Left ventricle myocardium inferior (tissue), 1 donor: ENCODE measurements around the gene TTLL10. TPM values are rescaled to one million over a fixed set of nuclear protein-coding genes. Genes with fewer than 3 reads are reported as not detected.
A peak's percentile ranks its signal among the peaks of the same experiment; 100 is the strongest.

ENCODE experiments used
- DNase-seq: peaks from one replicate; pipeline ENCODE4 v3.0.0-alpha.2; 2020
- H3K27ac ChIP-seq: fragments of 200-600 bp; replicated peaks from 2 replicates; pipeline ENCODE4 v1.8.0; 2021
- H3K27me3 ChIP-seq: fragments of 200-600 bp; 2 replicates; pipeline ENCODE4 v1.8.0; 2021; ENCODE audit warnings: low read depth
- H3K36me3 ChIP-seq: fragments of 200-600 bp; 2 replicates; pipeline ENCODE4 v1.8.0; 2021
- H3K4me1 ChIP-seq: fragments of 200-600 bp; 2 replicates; pipeline ENCODE4 v1.8.0; 2021
- H3K4me3 ChIP-seq: fragments of 200-600 bp; 2 replicates; pipeline ENCODE4 v1.8.0; 2021; ENCODE audit warnings: mild to moderate bottlenecking, moderate library complexity
- H3K9me3 ChIP-seq: fragments of 200-600 bp; replicated peaks from 2 replicates; pipeline ENCODE4 v1.8.0; 2021
- intact Hi-C: fragments of 100-400 bp; cut with micrococcal nuclease; formaldehyde crosslinking; loops from one replicate; pipeline ENCODE4 v1.11.0; 2022
- total RNA-seq: library from RNA; stranded (reverse); fragmentation: NEBNext Ultra II Directional; extraction: Animal tissue kit (Norgen Biotek cat#: 25700); gene quantifications from one replicate; pipeline ENCODE4 v1.2.1, GENCODE V29; 2021
- TF ChIP-seq, protein P1 (sequence below): fragments of 200-600 bp; IDR thresholded peaks from 2 replicates; pipeline ENCODE4 v1.8.0; 2021; ENCODE audit warnings: antibody characterized with exemption, mild to moderate bottlenecking, borderline replicate concordance
- donor health status: DM: no; HTN: yes; CAD: no; lungs with severe emphysema.

Gene TTLL10
- total RNA-seq, 1 donor from 2014 or later, result not detected

DNA sequence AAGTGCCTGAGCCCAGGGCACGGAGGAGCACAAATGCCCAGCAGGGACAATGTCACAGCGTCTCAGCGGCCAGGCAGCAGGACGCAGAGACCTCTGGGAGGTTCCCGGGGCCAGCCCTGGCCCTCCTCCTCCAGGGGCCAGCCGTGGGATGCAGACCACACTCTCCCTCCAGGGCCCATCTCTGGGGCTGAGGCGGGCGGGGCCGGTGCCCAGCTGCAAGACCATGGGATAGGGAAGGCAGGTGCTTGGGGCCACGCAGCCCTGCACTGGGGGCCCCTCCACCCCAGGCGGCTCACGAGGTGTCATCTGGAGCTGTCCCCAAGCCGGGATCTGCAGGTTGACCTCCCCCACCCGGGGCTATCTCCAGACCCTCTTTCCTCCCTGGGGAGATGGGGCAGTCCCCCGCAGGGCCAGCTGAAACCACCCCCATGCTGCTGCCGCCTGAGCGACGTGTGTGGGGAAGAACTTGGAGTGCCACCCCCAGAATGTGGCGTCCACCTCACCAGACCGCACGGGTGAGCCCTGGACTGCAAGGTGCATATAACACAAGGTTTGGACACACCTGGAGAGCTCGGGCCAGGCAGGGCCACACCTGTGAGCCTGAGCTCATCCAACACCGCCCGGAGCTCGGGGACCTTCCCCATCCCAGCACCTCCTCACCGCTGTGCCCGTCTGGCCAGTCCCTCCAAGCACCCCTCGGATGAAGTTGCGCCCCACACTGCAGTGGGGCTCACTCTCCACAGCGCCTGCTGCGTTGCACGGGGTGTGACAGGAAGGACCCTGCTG lies 4.1 kb upstream of the TTLL10 start:
- H3K9me3 ChIP-seq, result no peaks in the 10 kb centered on the region
- peak; percentile 6 for DNase-seq
- H3K27ac ChIP-seq, result no peak overlapping the region
- TF ChIP-seq, protein P1, sequence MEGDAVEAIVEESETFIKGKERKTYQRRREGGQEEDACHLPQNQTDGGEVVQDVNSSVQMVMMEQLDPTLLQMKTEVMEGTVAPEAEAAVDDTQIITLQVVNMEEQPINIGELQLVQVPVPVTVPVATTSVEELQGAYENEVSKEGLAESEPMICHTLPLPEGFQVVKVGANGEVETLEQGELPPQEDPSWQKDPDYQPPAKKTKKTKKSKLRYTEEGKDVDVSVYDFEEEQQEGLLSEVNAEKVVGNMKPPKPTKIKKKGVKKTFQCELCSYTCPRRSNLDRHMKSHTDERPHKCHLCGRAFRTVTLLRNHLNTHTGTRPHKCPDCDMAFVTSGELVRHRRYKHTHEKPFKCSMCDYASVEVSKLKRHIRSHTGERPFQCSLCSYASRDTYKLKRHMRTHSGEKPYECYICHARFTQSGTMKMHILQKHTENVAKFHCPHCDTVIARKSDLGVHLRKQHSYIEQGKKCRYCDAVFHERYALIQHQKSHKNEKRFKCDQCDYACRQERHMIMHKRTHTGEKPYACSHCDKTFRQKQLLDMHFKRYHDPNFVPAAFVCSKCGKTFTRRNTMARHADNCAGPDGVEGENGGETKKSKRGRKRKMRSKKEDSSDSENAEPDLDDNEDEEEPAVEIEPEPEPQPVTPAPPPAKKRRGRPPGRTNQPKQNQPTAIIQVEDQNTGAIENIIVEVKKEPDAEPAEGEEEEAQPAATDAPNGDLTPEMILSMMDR, result no peak
- no peaks in the 10 kb centered on the region for H3K36me3 ChIP-seq
- intact Hi-C loops, result no loop called here
- H3K4me3 ChIP-seq, result no peak overlapping the region
- H3K4me1 ChIP-seq, result peaks cover 7% of the 10 kb centered on the region
- H3K27me3 ChIP-seq, result peaks cover 100% of the 10 kb centered on the region

DNA sequence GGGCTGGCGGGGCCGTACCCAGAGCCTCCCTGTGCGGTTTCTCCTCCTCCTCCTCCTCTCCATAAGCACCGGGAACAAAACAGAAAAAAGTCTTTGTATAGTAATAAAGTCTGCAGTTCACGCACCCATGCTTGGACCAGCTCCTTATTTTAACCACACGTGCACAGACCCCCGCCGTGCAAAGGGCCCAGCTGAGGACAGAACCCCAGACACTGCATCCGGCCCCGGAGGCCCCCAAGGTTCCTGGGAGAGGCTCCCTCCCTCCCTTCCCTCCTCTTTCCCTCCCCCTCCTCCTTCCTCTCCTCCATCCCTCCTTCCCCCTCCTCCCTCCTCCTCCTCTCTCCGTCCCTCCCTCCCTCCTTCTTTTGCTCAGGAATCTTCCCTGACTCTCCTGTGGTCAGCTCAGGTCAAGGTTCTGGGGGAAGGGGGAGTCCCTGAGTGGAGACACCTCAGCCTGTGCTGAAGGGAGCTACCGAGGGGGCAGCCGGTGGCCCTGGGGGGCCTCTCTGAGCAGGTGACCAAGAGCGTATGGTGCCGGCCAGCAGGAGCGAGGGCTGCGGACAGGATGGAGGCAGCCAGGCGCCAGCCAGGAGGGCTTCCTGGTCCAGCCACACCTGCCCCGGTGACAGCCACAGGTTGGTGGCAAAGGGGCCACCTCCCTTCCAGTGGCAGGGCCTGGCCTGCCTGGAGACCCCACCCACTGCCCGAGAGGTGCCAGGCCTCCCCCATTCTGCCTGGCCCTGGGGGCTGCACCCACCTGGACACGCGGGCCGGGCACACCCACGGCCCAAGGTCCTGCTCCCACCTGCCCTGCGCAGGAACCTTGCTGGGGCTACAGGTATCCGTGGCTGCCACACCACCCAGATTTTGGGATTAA lies 3.2 kb upstream of the TTLL10 start:
- no peak for DNase-seq
- TF ChIP-seq, protein P1, result no peak
- H3K27ac ChIP-seq, result no peak overlapping the region
- H3K4me3 ChIP-seq, result no peak overlapping the region
- peaks cover 3% of the 10 kb centered on the region for H3K9me3 ChIP-seq
- intact Hi-C loops, result no loop called here
- no peaks in the 10 kb centered on the region for H3K36me3 ChIP-seq
- peaks cover 100% of the 10 kb centered on the region for H3K27me3 ChIP-seq
- H3K4me1 ChIP-seq, result peaks cover 7% of the 10 kb centered on the region

DNA sequence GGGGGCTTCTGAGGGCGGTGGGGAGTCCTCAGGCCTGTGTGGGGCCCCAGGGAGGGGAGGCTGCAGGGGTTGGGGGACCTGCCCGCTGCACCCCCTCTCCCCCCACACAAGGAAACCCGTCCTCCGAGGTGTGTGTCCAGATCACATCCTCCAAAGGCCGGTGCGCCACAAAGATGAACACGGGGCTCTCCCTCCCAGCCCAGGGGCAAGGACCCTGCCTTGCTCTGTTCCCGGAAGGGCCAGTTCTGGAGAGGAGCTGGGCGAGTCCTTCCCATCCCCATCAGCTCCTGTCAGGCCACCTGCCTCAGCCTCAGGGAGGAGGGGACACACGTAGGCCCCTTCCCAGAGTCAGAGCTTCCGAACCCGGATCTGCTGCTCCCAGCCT lies 2.5 kb upstream of the TTLL10 start:
- Histone ChIP-seq H3K27me3 (peaks cover 100% of the 10 kb centered on the region), H3K4me1 (peaks cover 7% of the 10 kb centered on the region), H3K27ac (no peak overlapping the region), H3K4me3 (no peak overlapping the region), H3K36me3 (no peaks in the 10 kb centered on the region), H3K9me3 (peaks cover 4% of the 10 kb centered on the region)
- no peak for DNase-seq
- intact Hi-C loops, result no loop called here
- TF ChIP-seq, protein P1, result no peak

DNA sequence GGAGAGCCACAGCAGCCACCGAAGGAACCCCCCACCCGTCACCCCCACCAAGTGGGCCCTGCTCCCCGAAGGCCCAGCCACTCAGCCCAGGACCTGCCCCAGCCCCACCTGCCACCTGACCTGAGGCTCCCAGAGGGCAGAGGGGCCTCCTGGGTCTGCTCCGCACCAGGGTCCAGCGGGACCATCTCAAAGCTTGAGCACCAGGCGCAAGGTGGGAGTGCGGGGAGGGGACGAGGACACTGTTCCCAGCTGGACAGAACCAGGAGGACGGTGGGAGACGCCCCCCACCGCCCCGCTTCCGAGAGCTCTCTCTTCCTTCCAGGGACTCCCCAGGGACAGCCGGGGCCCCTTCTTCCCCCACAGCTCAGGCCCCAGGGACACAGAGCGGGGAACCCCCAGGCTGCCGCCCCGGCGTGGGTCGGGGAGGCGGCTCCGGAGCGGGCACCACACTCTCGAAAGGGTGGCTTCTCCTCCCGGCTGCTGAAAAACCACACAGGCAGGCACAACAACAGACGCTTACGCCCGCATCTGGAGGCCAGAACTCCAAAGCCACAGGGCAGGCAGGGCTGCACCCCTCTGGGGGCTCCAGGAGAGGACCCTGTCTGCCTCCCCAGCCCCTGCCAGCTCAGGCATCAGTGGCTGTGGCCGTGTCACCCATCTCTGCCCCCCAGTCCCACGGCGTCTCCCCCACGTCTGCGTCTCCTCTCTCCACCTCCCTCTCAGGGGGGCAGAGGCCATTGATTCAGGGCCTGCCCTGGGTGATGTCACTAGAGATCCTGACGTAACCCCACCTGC lies 1.9 kb upstream of the TTLL10 start:
- Histone ChIP-seq H3K27me3 (peaks cover 100% of the 10 kb centered on the region), H3K4me1 (peaks cover 7% of the 10 kb centered on the region), H3K36me3 (no peaks in the 10 kb centered on the region), H3K4me3 (no peak overlapping the region), H3K27ac (no peak overlapping the region), H3K9me3 (peaks cover 4% of the 10 kb centered on the region)
- TF ChIP-seq, protein P1, result no peak
- intact Hi-C loops, result no loop called here
- DNase-seq, result no peak
